ENCODE data around the gene GLCCI1. TPM values are rescaled to one million over a fixed set of nuclear protein-coding genes. Genes with fewer than 3 reads are reported as not detected.
"Not testable (repeated sequence)": the region's sequence is repeated elsewhere in the genome, so short reads cannot be mapped to it uniquely, and the experiment has no call there.

Gene GLCCI1
- polyA plus RNA-seq, 3 donors = 1.7 to 7.5 (median 2.4) TPM

DNA sequence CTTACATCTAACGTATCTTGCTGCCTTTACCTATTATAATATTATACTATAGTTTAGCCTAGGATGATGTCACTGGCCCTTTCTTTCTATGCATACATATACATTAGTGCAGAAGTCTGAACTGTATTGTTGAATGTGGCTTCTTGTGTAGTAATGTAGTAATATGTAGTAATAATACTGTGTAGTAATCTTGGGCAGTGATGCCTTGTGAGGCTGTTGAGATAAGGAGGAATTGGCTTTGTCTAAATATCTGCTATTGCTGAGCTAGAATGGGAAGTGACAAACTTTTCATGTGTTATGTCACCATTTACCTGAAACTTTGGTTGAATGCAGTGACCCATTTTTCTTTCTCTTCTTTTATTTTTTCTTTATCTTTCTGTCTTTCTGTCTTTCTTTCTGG lies 11.0 kb downstream of the GLCCI1 start:
- no peak overlapping the region for H3K27ac ChIP-seq (ENCODE audit: low read depth, low read length)
- WGBS, 3 donors = 78 to 100% (median 96%) methylated on average over 1 of the region's 1 CpG

DNA sequence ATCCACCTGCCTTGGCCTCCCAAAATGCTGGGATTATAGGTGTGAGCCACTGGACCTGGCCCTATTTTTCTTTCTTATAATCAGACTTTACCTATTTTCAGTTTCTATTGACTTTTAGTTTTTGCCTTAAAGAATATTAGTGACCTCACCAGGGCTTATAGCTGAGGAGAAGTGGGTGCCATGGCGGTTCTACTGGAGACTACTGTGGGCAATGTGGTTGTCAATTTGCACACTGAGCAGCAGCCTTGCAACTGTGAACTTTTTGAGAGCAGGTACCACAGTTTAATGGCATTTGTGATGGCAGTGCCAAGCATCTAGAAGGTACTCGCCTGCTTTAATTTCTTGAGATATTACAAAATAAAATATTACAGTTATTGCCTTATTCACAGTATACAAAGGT lies 11.5 kb downstream of the GLCCI1 start:
- H3K27ac ChIP-seq (ENCODE audit: low read depth, low read length) = no peak overlapping the region

DNA sequence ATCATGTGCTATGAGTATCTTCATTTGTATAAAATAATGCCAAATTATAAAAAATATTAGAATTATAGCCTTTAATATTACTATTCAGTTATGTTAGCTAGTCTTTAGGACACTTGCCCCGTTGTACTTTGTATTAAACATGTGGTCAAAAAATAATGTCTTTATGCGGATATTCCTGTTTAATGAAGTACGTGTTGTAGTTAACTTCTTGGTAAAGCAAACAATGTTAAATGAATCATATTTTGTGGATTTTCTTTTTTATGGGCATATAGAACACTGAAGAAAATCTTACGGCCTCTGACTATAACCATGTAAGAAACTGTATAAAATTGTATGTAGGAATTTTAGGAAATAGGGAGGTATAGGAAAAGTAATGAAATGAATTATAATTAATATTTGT lies 14.3 kb downstream of the GLCCI1 start:
- H3K27ac ChIP-seq (ENCODE audit: low read depth, low read length) = no peak overlapping the region
- WGBS, 3 donors = 95 to 98% (median 96%) methylated on average over 4 of the region's 4 CpGs

More for the DNA sequence above, 11.5 kb downstream of the GLCCI1 start:
- WGBS, 3 donors = 88 to 91% (median 90%) methylated on average over 2 of the region's 2 CpGs

DNA sequence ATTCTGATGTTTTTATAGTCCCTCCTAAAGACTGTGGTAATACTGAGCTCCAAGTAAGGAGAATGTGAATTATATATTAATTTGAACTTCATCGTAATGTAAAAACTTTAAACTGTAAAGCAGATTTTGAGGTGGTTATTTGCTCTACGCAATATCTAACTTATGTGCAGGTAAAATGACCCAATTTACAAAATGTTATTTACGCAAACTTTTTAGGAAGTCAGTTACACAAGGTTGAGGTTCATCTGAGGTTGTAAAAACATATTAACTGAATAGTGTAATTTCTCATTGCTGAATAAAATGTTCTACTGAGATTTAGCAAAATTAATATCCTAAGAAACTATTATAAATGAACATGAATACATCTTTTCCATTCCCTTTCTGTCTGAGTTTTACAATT lies 15.8 kb downstream of the GLCCI1 start:
- 63 to 65% (median 64%) methylated on average over 3 of the region's 3 CpGs for WGBS, 3 donors
- H3K27ac ChIP-seq (ENCODE audit: low read depth, low read length) = no peak overlapping the region

DNA sequence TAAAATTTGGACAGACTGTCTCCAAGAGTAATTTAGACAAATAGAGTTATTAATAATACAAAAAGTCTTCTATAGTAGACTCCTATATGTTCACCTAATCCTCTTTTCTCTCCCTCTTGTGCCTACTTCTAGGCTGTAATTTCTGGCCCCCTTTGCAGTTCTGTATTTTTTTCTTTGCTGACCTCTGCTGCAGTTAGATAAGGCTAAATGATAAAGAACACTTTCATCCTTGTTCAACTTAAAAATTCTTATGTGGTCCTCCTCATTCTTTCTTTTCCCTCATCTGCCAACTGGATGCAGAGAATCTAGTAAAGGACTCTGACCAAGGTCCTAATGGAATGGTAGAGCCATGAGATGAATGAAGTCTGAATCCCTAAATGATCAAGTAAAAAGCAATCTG lies 20.1 kb downstream of the GLCCI1 start:
- no peak overlapping the region for H3K27ac ChIP-seq (ENCODE audit: low read depth, low read length)

DNA sequence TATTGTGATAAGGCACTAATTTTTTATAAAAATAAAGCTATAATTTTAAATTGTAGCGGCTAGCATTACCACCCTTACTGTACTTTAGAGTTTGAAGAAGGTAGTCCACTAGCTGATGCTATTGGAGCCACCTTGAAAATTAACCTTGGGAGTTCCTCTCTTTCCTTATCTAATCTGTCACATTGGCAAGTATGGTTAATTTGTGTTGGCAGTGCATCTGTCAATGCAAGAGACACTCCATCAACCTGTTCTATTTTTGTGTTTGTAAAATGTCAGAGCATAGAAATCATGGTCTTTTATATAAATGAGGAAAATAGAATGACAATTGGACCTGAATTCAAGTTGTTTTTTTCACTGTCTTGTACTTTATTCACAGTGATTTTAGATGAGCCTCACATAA lies 20.5 kb downstream of the GLCCI1 start:
- WGBS, 3 donors = 97 to 100% (median 97%) methylated on average over 1 of the region's 1 CpG
- H3K27ac ChIP-seq (ENCODE audit: low read depth, low read length) = no peak overlapping the region

DNA sequence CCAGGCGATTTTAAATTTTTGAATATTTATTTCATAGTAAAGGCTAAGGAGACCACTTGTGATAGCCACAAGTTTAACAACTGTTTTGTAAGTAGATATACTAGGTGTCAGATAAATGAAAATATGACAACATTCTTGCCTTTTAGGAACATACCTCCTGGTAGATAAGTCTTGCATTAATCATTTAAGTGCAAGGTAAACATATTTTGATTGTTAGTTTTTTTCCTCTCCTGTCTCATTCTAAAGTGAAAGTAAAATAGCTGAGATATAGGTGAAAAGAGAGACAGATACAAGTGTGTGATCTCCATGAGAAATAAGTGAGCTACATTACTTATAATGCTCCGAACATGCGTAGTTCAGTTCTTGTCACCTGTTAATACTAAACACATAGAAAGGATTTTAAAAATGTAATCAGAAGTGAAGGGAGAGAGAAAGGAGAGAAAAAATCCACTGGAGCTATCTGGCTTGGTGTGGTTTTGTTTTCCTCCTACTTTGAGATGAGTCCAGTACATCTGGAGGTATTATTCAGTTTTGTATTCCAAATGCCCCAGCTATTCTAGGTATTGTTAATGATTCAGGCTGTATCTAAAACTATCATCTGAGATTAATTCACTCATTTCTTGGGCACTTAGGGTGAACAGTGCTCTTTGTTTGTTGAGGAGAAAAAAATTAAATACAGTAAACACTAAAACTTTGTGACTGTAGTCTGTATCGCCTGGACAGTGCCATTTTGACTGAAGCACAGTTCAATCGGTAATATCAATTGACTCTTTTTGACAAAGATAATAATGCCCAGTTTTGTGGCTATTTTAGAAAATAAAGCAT lies 21.2 kb downstream of the GLCCI1 start:
- no peak overlapping the region for H3K27ac ChIP-seq (ENCODE audit: low read depth, low read length)

DNA sequence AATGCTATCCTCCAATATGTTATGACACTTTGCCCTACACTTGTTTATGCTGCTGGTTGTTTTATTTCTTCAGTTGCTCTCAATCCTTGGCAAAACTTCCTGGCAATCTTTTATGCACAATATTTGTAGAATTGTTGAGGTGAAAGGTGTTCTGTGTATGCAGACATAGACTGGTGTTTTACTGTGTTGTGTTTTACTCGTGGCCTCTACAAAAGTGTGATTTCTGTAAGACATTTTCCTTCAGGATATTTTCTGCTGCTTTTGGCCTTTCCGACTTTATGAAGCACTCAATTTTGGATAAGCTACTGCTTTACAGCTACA lies 21.8 kb downstream of the GLCCI1 start:
- WGBS, 3 donors = 87 to 94% (median 91%) methylated on average over 2 of the region's 2 CpGs
- H3K27ac ChIP-seq (ENCODE audit: low read depth, low read length) = no peak overlapping the region

More for the DNA sequence above, 21.2 kb downstream of the GLCCI1 start:
- WGBS, 3 donors = 81 to 85% (median 83%) methylated on average over 5 of the region's 5 CpGs

DNA sequence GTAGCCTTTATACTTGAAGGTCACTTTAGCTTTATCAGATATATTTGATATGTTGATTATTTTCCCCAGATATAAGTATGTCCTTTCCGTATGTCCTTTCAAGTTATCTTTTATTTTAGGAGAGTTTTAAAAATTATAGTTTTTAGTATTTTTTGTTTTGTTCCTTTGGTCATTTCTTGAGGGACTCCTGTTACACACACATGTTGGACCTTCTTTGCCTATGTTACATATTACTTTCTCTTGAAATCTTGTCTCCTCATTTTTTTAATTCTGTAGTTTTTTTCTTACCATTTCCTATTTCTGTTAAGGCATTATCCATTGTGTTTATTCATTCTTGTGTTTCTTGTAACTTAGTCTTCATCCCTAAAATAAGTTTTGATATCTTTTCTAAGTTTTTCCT lies 23.9 kb downstream of the GLCCI1 start:
- 97 to 100% (median 97%) methylated on average over 1 of the region's 1 CpG for WGBS, 3 donors
- no peak overlapping the region for H3K27ac ChIP-seq (ENCODE audit: low read depth, low read length)

DNA sequence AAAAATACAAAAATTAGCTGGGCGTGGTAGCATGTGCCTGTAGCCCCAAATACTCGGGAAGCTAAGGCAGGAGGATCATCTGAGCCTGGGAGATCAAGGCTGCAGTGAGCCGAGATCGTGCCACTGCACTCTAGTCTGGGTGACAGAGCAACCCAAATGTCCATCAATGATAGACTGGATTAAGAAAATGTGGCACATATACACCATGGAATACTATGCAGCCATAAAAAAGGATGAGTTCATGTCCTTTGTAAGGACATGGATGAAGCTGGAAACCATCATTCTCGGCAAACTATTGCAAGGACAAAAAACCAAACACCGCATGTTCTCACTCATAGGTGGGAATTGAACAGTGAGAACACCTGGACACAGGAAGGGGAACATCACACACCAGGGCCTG lies 26.8 kb downstream of the GLCCI1 start:
- WGBS, 3 donors = 98 to 99% (median 98%) methylated on average over 6 of the region's 6 CpGs
- H3K27ac ChIP-seq (ENCODE audit: low read depth, low read length) = not testable (repeated sequence)

DNA sequence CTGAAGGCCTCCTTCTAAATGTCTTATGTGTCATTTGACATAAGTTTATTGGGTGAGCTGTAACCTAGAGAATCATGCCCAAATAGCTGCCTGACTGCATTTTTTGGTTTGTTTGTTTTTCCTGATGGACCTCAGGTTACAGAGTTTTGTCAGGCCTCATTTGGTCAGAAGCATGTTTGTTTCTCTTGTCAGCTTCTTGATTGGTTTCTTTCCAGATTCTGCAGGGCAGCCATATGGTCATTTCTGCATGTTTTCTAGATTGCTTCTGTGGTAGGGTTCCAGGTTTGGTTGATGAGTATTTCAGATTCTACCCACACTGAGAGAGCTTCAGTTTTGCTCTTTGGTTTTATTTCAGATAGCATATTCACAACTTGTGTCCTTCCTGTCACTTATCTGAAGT lies 28.0 kb downstream of the GLCCI1 start:
- no peak overlapping the region for H3K27ac ChIP-seq (ENCODE audit: low read depth, low read length)

DNA sequence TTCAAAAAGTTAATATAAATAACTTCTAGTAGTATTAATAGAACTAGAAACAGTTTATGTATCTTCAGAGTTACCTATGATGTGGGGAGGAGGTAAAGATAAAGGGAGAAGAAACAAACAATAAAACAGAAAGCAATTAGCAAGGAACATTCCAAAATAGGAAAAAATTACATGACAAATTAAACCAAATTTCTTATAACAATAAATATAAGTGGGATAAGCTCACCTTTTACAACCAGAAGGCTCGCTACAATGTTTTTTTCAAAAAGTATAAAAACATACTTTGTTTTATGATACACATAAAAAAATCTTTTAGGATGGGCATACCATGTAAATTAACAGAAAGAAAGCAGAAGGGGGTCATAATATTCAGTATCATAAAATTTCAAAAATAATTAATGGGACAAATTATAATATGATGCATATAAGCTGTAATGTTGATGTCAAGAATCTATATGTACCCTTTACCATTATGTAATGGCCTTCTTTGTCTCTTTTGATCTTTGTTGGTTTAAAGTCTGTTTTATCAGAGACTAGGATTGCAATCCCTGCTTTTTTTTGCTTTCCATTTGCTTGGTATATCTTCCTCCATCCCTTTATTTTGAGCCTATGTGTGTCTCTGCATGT lies 31.8 kb downstream of the GLCCI1 start:
- no peak overlapping the region for H3K27ac ChIP-seq (ENCODE audit: low read depth, low read length)
- WGBS, 3 donors = 46 to 56% (median 53%) methylated on average over 1 of the region's 1 CpG

DNA sequence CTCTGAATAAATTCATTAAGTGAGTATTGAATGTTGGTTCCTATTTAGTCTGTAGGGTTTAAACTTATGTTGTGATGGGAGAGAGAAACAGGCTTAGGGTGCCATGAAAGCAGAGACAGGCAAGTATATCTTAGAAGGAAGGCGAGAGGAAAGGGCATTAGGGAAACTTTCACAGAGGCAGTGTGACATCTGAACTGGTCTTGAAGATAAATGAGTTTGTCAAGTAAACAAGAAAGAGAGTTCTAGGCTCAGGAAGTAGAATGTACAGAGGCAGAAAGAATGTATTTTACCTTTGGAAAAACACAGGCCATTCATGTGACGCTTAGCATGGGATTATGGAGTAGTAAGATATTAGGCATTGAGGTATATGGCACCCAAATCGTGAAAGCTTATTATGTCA lies 34.5 kb downstream of the GLCCI1 start:
- WGBS, 3 donors = 23 to 81% (median 77%) methylated on average over 3 of the region's 3 CpGs

DNA sequence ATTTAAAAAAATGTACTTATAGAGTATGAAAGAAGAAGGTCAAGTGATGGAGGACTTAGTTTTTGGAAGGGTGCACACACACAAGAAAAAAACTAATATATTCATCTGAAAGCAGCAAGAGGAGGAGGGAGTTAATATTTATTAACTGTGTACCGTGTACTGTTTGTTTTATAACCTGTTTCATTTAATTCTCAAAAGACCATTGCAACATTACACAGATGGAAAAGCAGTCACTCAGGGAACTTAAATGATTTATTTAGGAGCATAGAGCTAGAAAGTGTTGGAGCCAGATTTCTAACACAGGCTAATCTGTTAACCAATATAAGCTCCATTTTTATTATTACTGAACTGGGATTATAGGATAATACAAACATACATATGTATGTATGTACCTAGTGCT lies 36.7 kb downstream of the GLCCI1 start:
- WGBS, 3 donors = 6 to 82% (median 68%) methylated on average over 1 of the region's 1 CpG
- no peak overlapping the region for H3K27ac ChIP-seq (ENCODE audit: low read depth, low read length)

More for the DNA sequence above, 34.5 kb downstream of the GLCCI1 start:
- H3K27ac ChIP-seq (ENCODE audit: low read depth, low read length) = no peak overlapping the region

DNA sequence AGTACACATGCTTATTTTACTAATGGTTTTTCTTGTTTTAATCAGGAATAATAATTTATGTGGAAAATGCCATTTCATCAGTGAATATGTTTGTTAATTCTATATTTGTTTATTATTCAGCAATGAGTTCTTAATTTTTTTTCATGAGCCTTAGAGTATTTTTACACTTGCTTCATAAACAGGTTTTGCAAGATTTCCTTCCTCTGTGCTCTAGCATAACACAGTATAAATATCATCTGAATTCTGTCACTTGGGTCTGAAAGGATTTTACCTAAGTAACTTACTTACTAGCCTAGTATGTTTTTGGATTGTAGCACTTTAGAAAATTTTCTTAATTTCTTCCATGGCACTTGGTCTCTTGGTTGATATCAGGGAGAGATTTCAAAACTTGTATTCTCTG lies 45.8 kb downstream of the GLCCI1 start:
- H3K27ac ChIP-seq (ENCODE audit: low read depth, low read length) = no peak overlapping the region

DNA sequence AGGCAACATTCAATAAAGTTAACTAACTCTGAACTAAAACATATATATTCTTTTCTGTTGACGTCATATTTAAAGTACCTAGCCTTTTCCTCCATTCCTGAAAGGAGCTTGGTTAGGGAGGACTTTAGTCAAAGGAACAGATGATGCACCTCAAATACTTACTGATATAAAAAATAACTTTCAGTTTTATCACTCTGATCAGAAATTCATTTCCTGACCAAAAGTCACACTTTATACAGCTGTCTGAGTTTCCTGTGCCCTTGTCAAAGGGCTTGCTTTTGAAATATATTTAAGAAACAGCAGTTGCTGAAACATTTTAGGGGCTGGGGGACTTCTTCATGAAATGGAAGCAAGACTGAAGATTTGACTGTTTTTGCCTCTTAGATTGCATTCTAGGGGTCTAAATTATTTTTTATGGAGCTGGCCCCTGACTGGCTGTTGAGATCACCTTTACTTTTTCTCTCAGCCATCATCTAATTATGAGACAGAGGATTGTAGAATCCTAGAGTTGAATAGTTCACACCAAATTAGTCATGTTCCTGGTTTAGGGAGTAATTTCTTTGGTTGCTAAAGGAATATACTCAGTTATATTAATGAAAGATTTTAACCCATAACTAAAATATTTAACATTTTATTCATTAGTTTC lies 46.6 kb downstream of the GLCCI1 start:
- 65 to 93% (median 76%) methylated on average over 1 of the region's 1 CpG for WGBS, 3 donors
- H3K27ac ChIP-seq (ENCODE audit: low read depth, low read length) = no peak overlapping the region

DNA sequence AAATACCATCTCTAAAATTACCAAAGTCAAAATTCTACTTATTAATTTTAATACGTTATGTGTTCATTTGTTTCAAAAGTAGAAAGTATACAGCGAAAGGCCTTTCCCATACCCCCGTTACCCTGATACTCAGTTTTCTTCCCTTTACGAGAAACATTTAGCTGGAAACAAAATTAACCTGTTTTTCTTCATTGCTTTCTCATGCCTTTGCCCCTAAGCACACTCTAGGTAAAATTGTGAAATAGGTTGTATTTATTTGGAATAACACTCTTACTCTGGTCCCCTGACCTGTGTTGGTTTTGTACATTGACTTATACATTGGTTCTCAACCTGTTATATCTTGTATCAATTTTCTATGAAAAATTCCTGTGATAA lies 47.1 kb downstream of the GLCCI1 start:
- 82 to 97% (median 97%) methylated on average over 4 of the region's 4 CpGs for WGBS, 3 donors
- H3K27ac ChIP-seq (ENCODE audit: low read depth, low read length) = no peak overlapping the region

DNA sequence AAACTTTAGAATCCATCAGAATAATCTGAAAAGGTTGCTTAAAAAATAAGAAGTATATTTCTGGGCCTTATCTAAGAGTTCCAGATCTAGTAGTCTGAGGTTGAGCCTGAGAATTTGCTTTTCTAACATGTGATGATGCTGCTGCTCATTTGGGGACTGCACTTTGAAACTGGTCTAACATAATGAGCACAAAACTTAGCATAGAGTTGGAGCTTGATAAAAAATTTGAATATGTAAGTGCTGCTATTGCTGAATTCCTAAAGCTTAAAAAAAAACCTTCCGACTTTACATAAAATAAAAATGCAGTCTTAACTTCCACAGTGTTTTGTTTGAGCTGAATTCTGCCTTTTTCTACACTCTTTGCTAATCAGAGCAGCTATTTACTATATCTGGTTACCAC lies 48.8 kb downstream of the GLCCI1 start:
- WGBS, 3 donors = 90 to 96% (median 93%) methylated on average over 1 of the region's 1 CpG
- no peak overlapping the region for H3K27ac ChIP-seq (ENCODE audit: low read depth, low read length)

DNA sequence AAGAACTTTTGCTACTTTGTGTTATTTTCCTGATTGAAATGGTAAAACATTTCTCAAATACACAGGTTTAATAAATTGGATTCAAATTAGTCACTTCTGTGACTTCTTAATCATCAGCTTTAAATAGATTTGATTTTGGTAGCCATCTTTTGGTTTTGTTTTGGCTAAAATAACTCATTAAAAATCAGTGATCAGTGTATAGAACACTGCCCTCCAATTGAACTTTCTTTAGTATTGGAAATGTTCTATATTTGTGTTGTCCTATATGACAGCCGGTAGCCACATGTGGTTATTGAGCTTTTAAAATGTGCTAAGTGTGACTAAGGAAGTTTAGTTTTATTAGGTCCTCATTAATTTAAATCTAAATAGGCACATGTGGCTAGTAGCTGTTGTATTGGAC lies 50.4 kb downstream of the GLCCI1 start:
- H3K27ac ChIP-seq (ENCODE audit: low read depth, low read length) = no peak overlapping the region
- 90 to 98% (median 95%) methylated on average over 1 of the region's 1 CpG for WGBS, 3 donors

DNA sequence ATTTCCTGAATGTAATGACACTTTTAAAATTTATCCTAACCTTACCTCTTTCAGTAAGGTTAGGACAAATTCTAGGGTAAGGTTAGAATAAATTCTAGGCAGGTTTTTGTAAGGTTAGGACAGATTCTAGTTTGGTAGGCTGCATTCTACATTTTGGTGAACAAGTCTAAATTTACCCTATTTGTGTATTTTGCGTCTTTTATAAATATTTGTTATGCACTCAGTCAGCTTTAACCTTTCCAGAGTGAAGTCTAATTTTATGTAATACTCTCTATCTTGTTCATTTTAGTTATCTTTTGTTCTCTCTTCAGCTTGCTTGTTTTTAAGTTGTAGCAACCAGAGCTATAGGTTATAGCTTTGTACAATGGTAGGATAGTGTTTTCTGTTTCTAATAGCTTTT lies 54.0 kb downstream of the GLCCI1 start:
- H3K27ac ChIP-seq (ENCODE audit: low read depth, low read length) = no peak overlapping the region
- WGBS, 3 donors = 89 to 99% (median 97%) methylated on average over 1 of the region's 1 CpG

All from adipose tissue (tissue), 3 donors.